ENCODE results near the gene MMRN2.
A peak's percentile ranks its signal among the peaks of the same experiment; 100 is the strongest.
"Not testable (repeated sequence)": the region's sequence is repeated elsewhere in the genome, so short reads cannot be mapped to it uniquely, and the experiment has no call there.

MMRN2 gene

DNA sequence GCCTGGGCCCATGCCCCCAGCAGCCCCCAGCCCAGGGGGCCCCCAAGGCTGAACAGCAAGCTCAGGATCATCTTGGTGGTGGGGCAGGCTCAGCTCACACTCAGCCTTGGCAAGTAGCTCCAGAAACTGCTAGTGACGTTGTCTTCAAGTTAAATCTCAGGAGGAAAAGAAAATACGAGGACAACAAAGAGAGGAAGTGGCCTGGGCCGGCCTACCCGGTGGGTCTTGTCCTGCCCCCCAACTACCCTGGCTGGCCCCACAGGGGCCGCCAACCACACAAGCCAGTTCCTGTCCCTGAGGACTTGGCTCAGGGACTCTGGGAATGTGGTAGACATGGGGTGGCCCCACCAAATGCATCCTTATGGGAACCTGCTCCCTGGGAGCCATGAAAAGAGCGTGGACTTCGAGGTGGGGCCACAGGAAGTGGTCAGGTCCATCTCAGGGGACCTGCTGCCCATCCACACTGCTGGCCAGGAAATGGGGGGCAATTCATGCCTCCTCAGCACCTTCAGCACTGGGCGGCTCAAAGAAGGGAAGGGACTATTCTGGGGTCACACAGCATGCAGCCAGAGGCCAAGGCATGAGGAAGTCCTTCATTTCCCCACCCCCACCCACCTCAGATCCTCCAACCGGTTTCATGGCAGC lies at the start of gene MMRN2:
TSS of gene MMRN2 (minus strand) at position 145 of the 645 bp plus-strand sequence. CDS start at position 71, 74 bp downstream.
- no peak for FAIRE-seq

- not testable (repeated sequence) for FAIRE-seq
Observed at GRCh38 chr10:87007124-87007523, 49.7 kb upstream of the MMRN2 start.

- no peak for FAIRE-seq
Observed at GRCh38 chr10:87000491-87000890, 43.1 kb upstream of the MMRN2 start.

DNA sequence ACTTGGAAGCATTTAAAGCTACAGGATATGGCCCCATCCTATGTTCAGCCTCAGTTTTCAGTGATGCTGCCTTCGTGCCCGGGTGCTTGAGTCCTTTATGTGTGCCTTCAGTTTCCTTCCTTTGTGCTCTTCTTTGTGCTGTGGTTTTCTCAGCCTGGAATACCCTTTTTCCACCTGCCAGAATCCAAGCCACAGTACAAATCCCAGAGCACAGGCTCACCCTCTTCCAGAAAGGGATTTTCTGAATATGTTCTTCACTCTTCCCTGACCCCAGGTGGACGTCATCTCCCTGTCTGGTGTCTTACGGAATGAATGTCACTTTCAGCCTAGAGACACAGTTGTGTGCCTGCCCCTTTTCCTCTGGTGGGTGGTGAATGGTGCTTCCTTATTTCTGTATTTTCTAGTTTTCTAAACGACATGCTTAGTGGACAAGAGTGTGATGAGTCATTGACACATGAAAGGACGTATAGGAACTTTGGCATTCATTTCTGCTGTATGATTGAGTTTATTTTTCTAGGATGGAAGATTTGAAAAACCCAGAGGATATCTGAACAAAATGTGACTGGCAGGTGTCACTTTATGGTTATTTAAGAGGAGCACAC lies 42.5 kb upstream of the MMRN2 start:
- not testable (repeated sequence) for FAIRE-seq

- FAIRE-seq, result peak; percentile 97
Observed at GRCh38 chr10:86992929-86993328, 35.5 kb upstream of the MMRN2 start.

GRCh38 chr10:86992456-86992855 lies 35.0 kb upstream of the MMRN2 start:
- no peak for FAIRE-seq

DNA sequence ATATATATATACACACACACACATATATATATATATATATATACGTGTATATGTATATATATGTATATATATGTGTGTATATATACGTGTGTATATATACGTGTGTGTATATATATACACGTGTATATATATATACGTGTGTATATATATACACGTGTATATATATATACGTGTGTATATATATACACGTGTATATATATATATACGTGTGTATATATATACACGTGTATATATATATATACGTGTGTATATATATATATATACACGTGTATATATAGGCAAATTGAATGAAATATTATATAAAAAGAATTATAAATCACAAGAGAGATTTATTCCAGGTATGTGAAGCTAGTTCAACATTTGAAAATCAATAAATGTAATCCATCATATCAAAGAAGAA lies 33.9 kb upstream of the MMRN2 start:
- FAIRE-seq, result peak; percentile 84

DNA sequence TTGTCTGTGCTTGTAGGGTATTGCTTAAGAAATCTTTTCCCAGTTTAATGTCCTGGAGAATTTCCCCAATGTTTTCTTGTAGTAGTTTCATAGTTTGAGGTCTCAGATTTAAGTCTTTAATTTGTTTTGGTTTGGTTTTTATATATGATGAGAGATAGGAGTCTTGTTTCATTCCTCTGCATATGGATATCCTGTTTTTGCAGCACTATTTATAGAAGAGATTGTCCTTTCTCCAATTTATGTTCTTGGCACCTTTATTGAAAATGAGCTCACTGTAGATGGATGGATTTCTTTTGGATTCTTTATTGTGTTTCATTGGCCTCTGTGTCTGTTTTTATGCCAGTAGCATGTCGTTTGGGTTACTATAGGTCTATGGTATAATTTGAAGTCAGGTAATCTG lies 31.1 kb upstream of the MMRN2 start:
- no peak for FAIRE-seq

DNA sequence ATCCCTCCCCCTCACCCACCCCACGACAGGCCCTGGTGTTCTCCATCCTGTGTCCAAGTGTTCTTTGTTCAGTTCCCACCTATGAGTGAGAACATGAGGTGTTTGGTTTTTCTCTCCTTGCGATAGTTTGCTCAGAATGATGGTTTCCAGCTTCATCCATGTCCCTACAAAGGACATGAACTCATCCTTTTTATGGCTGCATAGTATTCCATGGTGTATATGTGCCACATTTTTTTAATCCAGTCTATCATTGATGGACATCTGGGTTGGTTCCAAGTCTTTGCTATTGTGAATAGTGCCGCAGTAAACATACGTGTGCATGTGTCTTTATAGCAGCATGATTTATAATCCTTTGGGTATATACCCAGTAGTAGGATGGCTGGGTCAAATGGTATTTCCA lies 27.1 kb upstream of the MMRN2 start:
- not testable (repeated sequence) for FAIRE-seq

- FAIRE-seq, result no peak
Observed at GRCh38 chr10:86981716-86982115, 24.3 kb upstream of the MMRN2 start.

DNA sequence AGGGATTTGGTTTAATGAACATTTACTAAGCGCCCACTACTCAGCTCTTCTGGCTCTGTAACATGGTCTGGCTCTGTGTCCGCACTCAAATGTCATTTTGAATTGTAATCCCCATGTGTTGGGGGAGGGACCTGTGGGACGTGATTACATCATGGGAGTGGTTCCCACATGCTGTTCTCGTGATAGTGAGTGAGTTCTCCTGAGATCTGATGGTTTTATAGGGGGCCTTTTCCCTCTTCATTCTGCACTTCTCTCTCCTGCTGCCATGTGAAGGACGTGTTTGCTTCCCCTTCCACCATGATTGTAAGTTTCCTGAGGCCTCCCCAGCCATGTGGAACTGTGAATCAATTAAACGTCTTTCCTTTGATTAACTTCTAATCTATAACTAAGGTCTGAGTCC lies 23.6 kb upstream of the MMRN2 start:
- FAIRE-seq, result not testable (repeated sequence)

GRCh38 chr10:86979977-86980448 lies 22.6 kb upstream of the MMRN2 start:
- FAIRE-seq, result no peak

DNA sequence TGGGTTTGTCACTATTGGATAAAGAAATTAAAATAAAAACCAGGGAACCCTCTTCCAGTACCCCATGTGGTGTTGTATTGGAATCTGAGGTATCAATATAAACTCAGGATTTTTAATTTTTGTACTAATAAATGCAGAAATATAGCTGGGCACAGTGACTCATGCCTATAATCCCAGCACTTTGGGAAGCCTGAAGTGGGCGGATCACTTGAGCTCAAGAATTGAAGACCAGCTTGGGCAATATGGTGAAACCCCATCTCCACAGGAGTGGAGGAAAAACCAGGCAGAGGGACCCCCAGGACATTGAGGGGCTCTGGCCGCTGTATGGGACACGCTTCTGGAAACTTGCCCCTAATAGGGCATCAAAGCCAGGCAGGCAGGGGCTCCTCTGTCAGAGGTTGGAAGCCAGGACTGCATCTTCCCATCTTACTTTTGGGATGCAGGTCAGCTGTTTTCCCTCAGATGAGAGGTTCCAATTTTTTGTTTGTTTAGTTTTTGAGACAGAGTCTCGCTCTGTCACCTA lies 21.9 kb upstream of the MMRN2 start:
- no peak for FAIRE-seq

DNA sequence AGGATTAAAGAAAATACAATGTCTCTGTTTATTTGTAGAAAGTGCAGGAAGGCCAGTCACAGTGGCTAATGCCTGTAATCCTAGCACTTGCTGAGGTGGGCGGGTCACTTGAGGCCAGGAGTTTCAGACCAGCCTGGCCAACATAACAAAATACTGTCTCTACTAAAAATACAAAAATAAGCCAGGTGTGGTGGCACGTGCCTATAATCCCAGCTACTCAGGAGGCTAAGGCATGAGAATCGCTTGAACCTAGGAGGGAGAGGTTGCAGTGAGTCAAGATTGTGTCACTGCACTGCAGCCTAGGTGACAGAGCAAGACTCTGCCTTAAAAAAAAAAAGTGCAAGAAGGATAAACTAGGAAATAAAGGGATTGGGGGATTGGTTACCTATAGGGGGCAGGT lies 21.0 kb upstream of the MMRN2 start:
- not testable (repeated sequence) for FAIRE-seq

DNA sequence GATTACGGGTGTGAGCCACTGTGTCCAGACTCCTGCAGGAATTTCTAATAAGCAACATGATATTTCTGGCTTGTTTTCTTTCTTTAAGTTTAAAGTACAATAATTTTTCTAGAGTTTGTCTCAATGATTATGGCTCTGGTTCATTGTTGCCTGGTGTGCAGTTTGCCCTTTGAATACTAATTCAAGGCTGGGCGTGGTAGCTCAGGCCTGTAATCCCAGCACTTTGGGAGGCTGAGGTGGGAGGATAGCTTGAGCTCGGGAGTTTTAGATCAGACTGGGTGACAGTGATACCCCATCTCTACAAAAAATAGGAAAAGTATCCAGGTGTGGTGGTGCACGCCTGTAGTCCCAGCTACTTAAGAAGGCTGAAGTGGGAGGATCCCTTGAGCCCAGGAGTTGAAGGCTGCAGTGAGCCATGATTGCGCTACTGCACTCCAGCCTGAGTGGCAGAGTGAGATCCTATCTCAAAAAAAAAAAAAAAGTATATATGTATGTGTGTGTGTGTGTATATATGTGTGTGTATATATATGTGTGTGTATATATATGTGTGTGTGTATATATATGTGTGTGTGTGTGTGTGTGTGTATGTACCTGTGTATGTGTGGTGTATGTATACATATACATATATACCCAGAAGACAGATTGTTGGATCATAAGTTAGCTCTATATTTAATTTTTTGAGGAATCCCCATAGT lies 19.1 kb upstream of the MMRN2 start:
- no peak for FAIRE-seq

DNA sequence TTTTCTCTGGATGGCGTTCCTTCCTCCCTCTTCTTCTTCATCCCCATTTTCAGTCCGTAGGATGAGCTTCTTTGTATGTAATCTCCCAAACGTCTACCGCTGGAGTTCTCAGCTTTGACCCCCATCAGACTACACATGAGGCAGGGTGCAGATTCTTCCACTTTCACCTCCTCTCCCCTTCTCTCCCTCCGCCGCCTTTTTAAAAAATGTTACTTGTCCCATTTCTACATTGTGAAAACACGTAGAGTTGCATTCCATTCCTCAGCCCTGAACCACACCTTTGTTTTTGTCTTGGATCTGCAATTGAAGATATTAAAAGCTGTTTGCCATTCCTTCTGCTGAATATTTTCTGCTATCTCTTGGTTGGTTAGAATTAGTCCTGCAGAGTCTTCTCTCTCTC lies 17.1 kb upstream of the MMRN2 start:
- FAIRE-seq, result no peak

GRCh38 chr10:86972613-86973380 lies 15.4 kb upstream of the MMRN2 start:
- FAIRE-seq, result no peak

GRCh38 chr10:86971232-86971991 lies 14.0 kb upstream of the MMRN2 start:
- no peak for FAIRE-seq

- no peak for FAIRE-seq
Observed at GRCh38 chr10:86970982-86971231, 13.5 kb upstream of the MMRN2 start.

DNA sequence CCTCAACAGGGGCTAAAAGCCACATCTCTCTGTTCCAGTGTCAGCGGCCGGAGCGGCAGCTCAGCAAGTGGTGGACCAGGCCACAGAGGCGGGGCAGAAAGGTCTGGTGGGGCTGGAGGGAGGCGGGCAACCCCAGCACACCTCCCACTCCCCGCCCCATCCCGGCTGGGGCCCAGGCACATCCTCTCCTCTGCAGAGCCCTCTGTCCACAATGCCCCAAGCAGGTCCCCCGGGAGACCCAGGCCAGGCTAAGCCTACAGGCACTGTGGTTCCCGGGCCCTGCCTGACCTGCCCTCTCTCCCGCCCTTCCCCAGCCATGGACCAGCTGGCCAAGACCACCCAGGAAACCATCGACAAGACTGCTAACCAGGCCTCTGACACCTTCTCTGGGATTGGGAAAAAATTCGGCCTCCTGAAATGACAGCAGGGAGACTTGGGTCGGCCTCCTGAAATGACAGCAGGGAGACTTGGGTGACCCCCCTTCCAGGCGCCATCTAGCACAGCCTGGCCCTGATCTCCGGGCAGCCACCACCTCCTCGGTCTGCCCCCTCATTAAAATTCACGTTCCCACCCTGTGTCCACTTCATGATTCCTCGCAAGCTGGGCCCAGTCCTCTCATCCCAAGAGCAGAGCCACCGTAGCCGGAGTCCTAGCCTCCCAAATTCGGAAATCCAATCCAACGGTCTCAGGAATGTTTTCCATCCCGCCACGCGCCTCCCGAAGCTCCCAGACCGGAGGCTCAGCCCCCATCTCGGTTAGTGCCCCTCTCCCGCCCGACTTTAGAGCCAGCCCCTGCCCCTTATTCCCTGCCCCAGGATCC lies 13.0 kb upstream of the MMRN2 start:
- no peak for FAIRE-seq

DNA sequence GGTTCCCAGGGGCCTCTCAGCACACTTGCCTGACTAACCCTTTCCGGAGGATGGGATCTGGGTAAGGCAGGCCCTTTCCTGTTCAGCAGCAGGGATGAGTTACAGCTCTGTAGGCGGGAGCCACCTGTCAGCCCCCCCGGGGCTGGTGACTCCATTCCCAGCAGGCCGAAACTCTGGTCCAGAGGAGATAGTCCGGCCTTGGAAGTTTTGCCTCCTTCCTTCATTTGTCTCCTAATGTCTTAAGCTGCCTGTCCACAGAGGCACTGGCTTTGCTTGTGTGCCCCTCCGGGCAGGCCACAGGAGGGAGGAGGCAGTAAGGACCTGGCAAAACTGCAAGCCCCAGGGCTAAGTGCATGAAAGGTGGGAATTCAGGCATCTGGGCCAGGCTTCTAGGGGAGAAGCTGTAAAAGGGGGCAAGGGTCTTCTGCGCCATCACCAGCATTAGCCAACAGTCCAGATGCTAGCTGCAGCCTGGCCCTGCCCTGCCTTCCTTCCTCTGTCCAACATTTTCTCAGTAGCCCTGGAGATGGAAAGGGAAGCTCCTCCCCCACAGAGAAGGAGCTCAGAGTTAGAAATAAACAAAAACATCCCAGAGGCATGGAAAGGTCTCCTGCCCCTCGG lies 12.1 kb upstream of the MMRN2 start:
- no peak for FAIRE-seq
